Stimulated activated CD4-positive, alpha-beta T cell treated with anti-CD3 and anti-CD28 coated beads, Interleukin-2, amount 100 ng/mL, for 48 hours (primary cell): ENCODE measurements around the gene IGFBP7.

Experiments used
- DNase-seq, 2 donors: peaks; one replicate each; pipeline ENCODE4 v3.0.0-alpha.2; 2020

IGFBP7 gene

GRCh38 chr4:57037982-57038604 lies 72.1 kb downstream of the IGFBP7 start:
- peak; percentile 16 to 24 for DNase-seq

- DNase-seq, result no peak
Observed at GRCh38 chr4:57034520-57034919, 75.7 kb downstream of the IGFBP7 start.

- no peak for DNase-seq
Observed at GRCh38 chr4:57023104-57023503, 87.1 kb downstream of the IGFBP7 start.

GRCh38 chr4:57020467-57021101 lies 89.6 kb downstream of the IGFBP7 start:
- no peak for DNase-seq

- DNase-seq, result no peak
Observed at GRCh38 chr4:57018980-57019379, 91.2 kb downstream of the IGFBP7 start.

GRCh38 chr4:57013543-57014120 lies 96.6 kb downstream of the IGFBP7 start:
- no peak for DNase-seq

- DNase-seq, result no peak
Observed at GRCh38 chr4:56999751-57000150, 110.4 kb downstream of the IGFBP7 start.

- no peak for DNase-seq
Observed at GRCh38 chr4:56995525-56995924, 114.7 kb downstream of the IGFBP7 start.

GRCh38 chr4:56990109-56990905 lies 119.9 kb downstream of the IGFBP7 start:
- no peak for DNase-seq

GRCh38 chr4:56986952-56987351 lies 123.2 kb downstream of the IGFBP7 start:
- DNase-seq, result no peak

GRCh38 chr4:56986192-56986591 lies 124.0 kb downstream of the IGFBP7 start:
- no peak for DNase-seq

GRCh38 chr4:56981795-56982201 lies 128.4 kb downstream of the IGFBP7 start:
- DNase-seq, result no peak
